Fibroblast of skin of right quadriceps (primary cell): ENCODE data around the gene CHST11.

Experiments used
- DNase-seq: peaks from one replicate; pipeline ENCODE4 v3.0.0-alpha.2; 2013

CHST11 gene

GRCh38 chr12:104635607-104636343, 179.0 kb downstream of the CHST11 start:
- DNase-seq = no peak

DNA sequence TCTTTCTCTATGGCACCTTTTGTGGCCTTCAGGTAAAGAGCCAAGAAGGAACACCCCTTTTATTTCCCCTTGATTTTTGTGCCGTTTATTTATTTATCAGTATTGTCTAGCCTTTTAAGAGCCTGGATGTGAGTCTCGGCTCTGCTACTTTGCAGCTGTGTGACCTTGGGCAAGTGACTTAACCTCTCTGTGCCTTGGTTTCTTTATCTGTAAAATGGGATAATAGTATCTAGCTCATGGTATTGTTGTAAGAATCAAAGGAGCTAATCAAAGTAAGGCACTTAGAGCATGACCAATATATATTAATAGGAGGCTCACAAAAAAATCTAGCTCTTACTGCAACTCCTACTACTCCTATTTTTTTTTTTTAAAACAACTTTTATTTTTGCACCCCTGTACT, 179.7 kb downstream of the CHST11 start:
- DNase-seq = no peak

DNA sequence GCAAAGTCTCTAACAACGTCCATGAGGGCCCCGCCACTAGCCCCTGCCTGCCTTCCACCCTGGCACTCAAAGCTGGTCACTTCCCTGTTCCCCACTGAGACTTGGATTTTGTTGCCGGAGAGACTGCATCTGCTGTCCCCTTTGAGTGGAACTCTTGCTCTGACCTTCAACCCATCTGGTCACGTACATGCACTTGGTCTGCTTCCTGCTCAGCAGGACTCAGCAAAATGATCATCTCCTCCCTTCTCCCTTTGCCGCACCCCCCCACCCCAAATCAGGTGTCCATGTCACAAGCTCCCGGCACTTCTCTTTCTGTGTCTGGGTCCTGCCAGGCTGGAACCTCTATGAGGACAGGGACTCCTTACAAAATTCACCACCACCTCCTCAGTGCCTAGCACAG, 180.9 kb downstream of the CHST11 start:
- DNase-seq = no peak

DNA sequence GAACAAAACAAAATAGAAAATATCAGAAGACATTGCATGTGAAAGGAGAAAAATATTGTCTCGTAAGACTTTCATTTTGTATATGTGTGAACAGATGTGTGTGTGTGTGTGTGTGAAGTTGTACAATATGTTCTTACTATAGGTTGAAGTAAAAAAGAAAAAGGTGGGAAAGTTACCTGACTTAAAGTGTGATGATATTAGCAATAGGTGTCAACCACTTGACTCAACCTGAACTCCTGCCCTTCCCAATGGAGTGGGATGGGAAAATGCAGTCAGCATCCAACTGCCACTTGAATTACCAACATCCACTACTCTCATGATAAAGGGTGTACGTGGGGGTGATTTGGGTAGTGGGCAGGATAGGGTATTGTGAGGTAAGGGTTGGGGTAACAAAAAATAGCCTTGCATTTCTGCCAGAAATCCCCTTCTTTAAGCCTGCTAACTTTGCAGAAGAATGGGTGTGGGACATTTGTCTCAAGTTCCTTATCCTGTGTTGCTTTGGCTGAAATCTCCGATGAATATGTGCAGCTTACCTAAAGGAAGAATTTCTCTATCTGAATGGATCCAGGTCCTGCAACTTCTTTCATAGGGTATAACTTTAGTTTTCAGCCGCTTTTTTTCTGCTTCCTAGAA, 181.6 kb downstream of the CHST11 start:
- DNase-seq = no peak

DNA sequence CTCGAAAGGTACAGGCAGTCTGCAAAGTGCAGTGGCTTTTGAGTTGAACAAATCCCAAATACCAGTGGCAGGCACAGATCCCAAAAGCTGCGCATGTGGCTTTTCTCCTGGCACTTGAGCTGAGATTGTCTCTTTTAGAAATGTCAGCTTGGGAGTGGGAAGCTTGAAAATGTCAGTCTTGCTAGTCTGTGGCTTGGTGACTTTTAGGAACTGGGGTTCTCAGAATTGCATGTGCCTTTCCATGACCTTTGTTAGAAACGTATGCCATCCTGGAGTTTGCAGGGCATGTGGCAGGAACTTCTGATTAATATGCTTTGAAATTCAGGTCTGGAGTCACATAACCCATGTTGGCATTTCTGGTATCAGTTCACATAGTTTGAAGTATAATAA, 182.1 kb downstream of the CHST11 start:
- DNase-seq = no peak

DNA sequence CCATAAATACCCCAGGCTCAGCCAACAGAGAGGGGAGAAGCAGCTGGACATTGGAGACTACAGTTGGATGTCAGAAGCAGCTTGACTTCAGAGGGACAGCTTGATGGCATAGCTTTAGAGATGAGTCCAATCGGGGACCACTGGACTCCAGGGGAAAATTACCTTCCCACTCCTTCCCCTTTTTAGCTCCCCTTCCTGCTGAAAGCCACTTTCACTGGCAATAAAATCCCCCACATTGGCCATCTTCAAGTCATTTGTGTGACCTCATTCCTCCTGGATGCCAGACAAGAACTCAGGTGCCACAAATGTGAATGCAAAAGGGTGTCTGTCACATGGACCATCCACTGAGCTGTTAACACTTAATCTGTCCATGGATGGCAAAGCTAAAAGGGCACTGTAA, 184.2 kb downstream of the CHST11 start:
- DNase-seq = no peak

- no peak for DNase-seq
Measured at GRCh38 chr12:104641862-104642261, 185.1 kb downstream of the CHST11 start.

- DNase-seq = no peak
Measured at GRCh38 chr12:104643093-104643818, 186.5 kb downstream of the CHST11 start.

- DNase-seq = no peak
Measured at GRCh38 chr12:104643819-104644669, 187.3 kb downstream of the CHST11 start.

DNA sequence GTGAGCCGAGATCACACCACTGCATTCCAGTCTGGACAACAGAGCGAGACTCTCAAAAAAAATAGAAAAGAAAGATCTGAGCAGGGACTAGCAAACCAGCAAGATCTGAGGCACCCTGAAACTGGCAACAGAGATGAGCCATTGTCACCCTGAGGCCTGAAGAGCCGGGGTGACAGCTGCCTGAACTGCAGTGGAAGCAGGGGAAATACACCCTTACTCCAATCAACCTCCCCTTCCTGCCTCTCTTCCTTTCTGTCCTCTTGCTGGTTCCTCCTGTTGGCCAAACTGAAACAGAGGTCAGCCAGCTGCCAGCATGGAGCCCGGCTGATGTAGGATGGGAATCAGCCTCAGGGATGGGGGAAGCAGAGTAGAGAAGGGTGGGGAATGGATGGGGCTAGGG, 192.0 kb downstream of the CHST11 start:
- no peak for DNase-seq

GRCh38 chr12:104649217-104649824, 192.6 kb downstream of the CHST11 start:
- DNase-seq = no peak

DNA sequence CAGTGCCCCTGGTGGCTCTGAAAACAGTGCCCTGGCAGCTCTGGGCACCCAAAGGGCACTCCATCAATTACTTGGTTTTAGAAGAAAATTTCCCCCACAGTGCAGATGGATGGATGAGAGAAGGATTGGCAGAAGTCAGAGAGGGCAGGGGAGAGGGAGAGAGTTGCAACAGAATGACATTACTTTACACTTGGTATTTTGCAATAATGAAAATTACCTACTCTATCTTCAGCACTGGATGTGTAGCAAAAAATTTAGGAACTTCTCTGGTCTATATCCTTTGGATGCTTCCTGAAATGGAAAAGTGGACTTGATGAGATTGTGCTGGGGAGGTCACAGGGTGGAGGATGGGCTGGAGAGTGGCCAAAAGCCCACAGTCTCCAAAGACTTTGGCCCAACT, 193.2 kb downstream of the CHST11 start:
- no peak for DNase-seq

DNA sequence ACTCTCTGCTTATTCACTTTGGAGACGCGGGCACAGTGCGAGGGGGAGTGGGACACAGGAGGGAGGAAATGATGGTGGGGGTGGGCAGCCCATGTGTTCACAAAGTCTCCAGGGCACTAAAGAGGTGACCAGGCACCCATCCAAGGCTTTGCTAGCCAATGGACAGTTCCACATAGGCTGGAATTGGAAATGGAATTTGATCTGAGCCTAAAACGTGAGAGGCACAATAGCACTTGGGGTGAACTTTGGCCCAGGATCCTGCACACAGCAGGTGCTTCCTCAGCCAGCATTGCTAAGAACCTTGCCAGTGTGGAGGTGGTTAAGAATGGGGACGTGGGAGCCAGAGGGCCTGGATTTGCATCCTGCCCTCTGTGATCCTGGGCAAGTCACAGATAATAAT, 193.8 kb downstream of the CHST11 start:
- no peak for DNase-seq

GRCh38 chr12:104651811-104652210, 195.1 kb downstream of the CHST11 start:
- no peak for DNase-seq

- DNase-seq = no peak
Measured at GRCh38 chr12:104652358-104652757, 195.6 kb downstream of the CHST11 start.

GRCh38 chr12:104652910-104653309, 196.2 kb downstream of the CHST11 start:
- DNase-seq = no peak

- no peak for DNase-seq
Measured at GRCh38 chr12:104653730-104654664, 197.2 kb downstream of the CHST11 start.

- no peak for DNase-seq
Measured at GRCh38 chr12:104654665-104655609, 198.2 kb downstream of the CHST11 start.

DNA sequence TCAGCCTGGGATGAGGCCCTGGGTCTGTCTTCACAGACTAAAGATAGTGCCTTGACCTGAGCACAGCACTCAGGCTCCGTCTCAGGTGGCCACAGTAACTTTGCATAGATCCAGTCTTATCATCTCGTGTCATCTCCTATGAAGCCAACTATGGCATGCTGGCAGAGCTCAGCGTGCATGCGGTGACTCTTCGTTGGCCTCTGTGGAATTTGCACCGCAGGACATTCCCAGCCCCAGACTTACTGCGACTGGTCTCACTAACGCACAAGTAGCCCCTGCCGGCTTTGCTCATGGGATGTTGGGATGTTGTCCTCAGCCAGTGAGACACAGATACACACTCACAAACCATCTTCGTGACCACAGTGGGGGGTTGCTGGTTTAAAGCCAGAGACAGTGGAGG, 199.6 kb downstream of the CHST11 start:
- DNase-seq = no peak

DNA sequence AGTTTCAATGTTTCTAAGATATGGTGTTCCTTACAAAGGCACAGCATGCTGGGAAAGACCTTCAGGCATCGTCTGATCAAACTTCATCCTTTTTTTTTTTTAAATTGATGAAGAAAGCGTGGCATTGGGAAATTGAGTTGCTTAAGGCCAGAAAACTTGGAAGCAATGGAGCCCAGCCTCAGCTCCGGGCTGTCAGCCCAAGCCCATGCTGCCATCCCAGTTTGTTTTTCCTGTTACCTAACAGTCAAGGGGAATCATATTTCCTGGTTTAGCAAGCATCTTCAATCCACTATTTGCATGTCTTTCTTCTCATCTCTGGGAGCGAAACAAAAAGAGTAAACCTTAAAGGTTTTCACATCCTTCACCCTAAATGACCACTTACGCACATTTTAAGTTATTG, 200.2 kb downstream of the CHST11 start:
- DNase-seq = peak; percentile 12
